Esophagus squamous epithelium (tissue), 5 donors: Measurements from ENCODE around the gene OTOG. TPM values are rescaled to one million over a fixed set of nuclear protein-coding genes. Genes with fewer than 3 reads are reported as not detected.

ENCODE experiments used
- DNase-seq: peaks from one replicate; lab custom pipeline; 2025; lab: John Stamatoyannopoulos, UW
- H3K27ac ChIP-seq, 4 donors: fragments of 200-600 bp; sonication (generic); one replicate each; pipeline ENCODE4 v1.5.1; 2016 to 2019; ENCODE audit warnings: mild to moderate bottlenecking in 1 of 4
- H3K27me3 ChIP-seq, 4 donors: fragments of 200-600 bp; sonication (generic); 1 replicate in 3 of 4; 2 replicates in 1 of 4; pipeline versions ENCODE4 v1.5.1 to v1.6.0; 2017 to 2021; ENCODE audit warnings: antibody characterized with exemption in 1 of 4
- H3K36me3 ChIP-seq, 3 donors: fragments of 200-600 bp; sonication (generic); one replicate each; pipeline ENCODE4 v1.5.1; 2016 to 2019
- H3K4me1 ChIP-seq, 3 donors: fragments of 200-600 bp; sonication (generic); one replicate each; pipeline ENCODE4 v1.5.1; 2017 to 2019
- H3K4me3 ChIP-seq, 4 donors: fragments of 200-600 bp; sonication (generic); 1 replicate in 3 of 4; 2 replicates in 1 of 4; pipeline ENCODE4 v1.5.1; 2016 to 2019; ENCODE audit warnings: mild to moderate bottlenecking in 2 of 4, moderate library complexity in 1 of 4
- H3K9me3 ChIP-seq, 3 donors: fragments of 200-600 bp; sonication (generic); one replicate each; pipeline ENCODE4 v1.5.1; 2016 to 2019
- POLR2A ChIP-seq, 4 donors: fragments of 450-650 bp; IDR thresholded peaks; one replicate each; pipeline ENCODE4 v1.6.1; 2017; ENCODE audit warnings: antibody characterized with exemption in 4 of 4, mild to moderate bottlenecking in 4 of 4, moderate library complexity in 3 of 4
- WGBS, 2 donors: methylation state at CpG; one replicate each; pipeline ENCODE4 v1.1.5; 2018; 5-methylcytosine and 5-hydroxymethylcytosine counted together
- intact Hi-C: fragments of 100-400 bp; cut with DNase I; formaldehyde crosslinking; loops from one replicate; pipeline ENCODE4 v1.15.0; 2022
- total RNA-seq, 4 donors: library from RNA; depleted of rRNA; stranded (reverse); fragments of >200 nt; gene quantifications; one replicate each; pipeline ENCODE4 v1.1.0, GENCODE V29; 2016
- TF ChIP-seq, protein P1 (sequence below), 6 experiments: fragments of 450-650 bp in 4 of 6; fragments of 200-600 bp in 2 of 6; sonication (generic) in 2 of 6; IDR thresholded peaks; one replicate each; pipeline ENCODE4 v1.5.1; 2016 to 2019; ENCODE audit warnings: antibody characterized with exemption in 6 of 6, mild to moderate bottlenecking in 4 of 6, moderate library complexity in 4 of 6
- donor health status: DM: yes; HTN: yes; CAD: no.

Gene OTOG
- total RNA-seq, 4 donors from 2014 or later: not detected

GRCh38 chr11:17595526-17596309, 48.7 kb downstream of the OTOG start:
- WGBS, 2 donors: 57 to 100% methylated on average over 1 to 4 of the region's 7 CpGs

DNA sequence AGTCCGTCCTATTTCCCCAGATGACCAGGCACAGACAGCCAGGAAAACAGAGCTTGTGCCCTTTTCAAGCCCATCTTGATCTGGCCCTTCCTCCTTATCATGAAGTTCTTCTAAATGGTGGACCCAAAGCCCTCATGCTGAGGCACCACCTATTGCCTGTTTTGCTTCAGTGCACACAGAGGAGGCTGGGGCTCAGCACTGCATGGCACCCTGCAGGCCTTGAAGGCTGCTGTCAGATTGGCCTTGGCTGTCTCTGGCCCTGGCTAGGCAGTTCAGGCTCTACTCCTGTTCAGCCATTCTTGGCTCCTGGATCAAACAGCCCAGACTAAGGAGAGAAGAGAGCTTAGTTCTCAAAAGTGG, 49.2 kb downstream of the OTOG start:
- TF ChIP-seq, protein P1, sequence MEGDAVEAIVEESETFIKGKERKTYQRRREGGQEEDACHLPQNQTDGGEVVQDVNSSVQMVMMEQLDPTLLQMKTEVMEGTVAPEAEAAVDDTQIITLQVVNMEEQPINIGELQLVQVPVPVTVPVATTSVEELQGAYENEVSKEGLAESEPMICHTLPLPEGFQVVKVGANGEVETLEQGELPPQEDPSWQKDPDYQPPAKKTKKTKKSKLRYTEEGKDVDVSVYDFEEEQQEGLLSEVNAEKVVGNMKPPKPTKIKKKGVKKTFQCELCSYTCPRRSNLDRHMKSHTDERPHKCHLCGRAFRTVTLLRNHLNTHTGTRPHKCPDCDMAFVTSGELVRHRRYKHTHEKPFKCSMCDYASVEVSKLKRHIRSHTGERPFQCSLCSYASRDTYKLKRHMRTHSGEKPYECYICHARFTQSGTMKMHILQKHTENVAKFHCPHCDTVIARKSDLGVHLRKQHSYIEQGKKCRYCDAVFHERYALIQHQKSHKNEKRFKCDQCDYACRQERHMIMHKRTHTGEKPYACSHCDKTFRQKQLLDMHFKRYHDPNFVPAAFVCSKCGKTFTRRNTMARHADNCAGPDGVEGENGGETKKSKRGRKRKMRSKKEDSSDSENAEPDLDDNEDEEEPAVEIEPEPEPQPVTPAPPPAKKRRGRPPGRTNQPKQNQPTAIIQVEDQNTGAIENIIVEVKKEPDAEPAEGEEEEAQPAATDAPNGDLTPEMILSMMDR (IDR thresholded peaks at IDR 0.05): no peak
- no peak for TF ChIP-seq POLR2A (IDR thresholded peaks at IDR 0.05)
- no peak for DNase-seq
- Histone ChIP-seq H3K4me1 (peaks cover 0 to 2% (median 0%) of the 10 kb centered on the region in 3 donors), H3K27ac (no peak overlapping the region), H3K27me3 (peaks cover 0 to 61% (median 0%) of the 10 kb centered on the region in 4 donors), H3K9me3 (no peaks in the 10 kb centered on the region), H3K4me3 (no peak overlapping the region), H3K36me3 (no peaks in the 10 kb centered on the region)
- WGBS, 2 donors: 100% methylated on average over 1 of the region's 1 CpG; no CpG with 5 or more reads in 1 of the 2 donors
- intact Hi-C loops: loop anchor here (5.0 kb wide), 1 partner anchor 381 kb away; no protein-coding TSS in a partner anchor

More at GRCh38 chr11:17595526-17596309, 48.7 kb downstream of the OTOG start:
- H3K27me3 ChIP-seq: peaks cover 0 to 65% (median 0%) of the 10 kb centered on the region in 4 donors
- peaks cover 0 to 8% (median 0%) of the 10 kb centered on the region in 3 donors for H3K4me1 ChIP-seq
- H3K27ac ChIP-seq: no peak overlapping the region
- TF ChIP-seq, protein P1 (IDR thresholded peaks at IDR 0.05): no peak
- TF ChIP-seq POLR2A (IDR thresholded peaks at IDR 0.05): no peak
- intact Hi-C loops: loop anchor here (5.0 kb wide), 1 partner anchor 382 kb away; no protein-coding TSS in a partner anchor
- DNase-seq: no peak
- H3K4me3 ChIP-seq: no peak overlapping the region
- H3K9me3 ChIP-seq: no peaks in the 10 kb centered on the region
- H3K36me3 ChIP-seq: no peaks in the 10 kb centered on the region

DNA sequence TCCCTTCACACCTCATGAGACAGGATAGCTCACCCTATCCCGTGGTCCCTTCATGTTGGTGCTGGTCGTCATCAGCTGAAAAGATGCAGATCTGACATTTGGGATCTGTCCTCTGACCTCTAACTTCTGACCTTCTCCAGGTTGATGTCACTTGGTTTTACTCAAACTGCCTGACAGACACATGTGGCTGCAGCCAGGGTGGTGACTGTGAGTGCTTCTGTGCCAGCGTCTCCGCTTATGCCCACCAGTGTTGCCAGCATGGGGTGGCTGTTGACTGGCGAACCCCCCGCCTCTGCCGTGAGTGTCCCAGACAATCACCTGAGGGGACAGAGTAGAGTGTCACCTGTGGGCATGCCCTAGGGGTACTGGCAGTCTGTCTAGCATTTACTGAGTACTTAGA, 49.7 kb downstream of the OTOG start:
- Histone ChIP-seq H3K4me1 (no peaks in the 10 kb centered on the region), H3K9me3 (no peaks in the 10 kb centered on the region), H3K4me3 (no peak overlapping the region), H3K36me3 (no peaks in the 10 kb centered on the region), H3K27ac (no peak overlapping the region), H3K27me3 (peaks cover 0 to 57% (median 0%) of the 10 kb centered on the region in 4 donors)
- 47 to 76% methylated on average over 2 to 4 of the region's 7 CpGs for WGBS, 2 donors
- TF ChIP-seq POLR2A (IDR thresholded peaks at IDR 0.05): no peak
- TF ChIP-seq, protein P1 (IDR thresholded peaks at IDR 0.05): no peak
- DNase-seq: no peak
- intact Hi-C loops: loop anchor here (5.0 kb wide), 1 partner anchor 381 kb away; no protein-coding TSS in a partner anchor

- intact Hi-C loops: loop anchor here (5.0 kb wide), 1 partner anchor 380 kb away; no protein-coding TSS in a partner anchor
- 42 to 98% methylated on average over 2 to 5 of the region's 5 CpGs for WGBS, 2 donors
Observed at GRCh38 chr11:17597770-17598169, 50.7 kb downstream of the OTOG start.

More at GRCh38 chr11:17597770-17598169, 50.7 kb downstream of the OTOG start:
- no peak overlapping the region for H3K27ac ChIP-seq
- TF ChIP-seq, protein P1 (IDR thresholded peaks at IDR 0.05): no peak
- TF ChIP-seq POLR2A (IDR thresholded peaks at IDR 0.05): no peak
- H3K4me1 ChIP-seq: no peaks in the 10 kb centered on the region
- H3K9me3 ChIP-seq: no peaks in the 10 kb centered on the region
- no peaks in the 10 kb centered on the region for H3K36me3 ChIP-seq
- no peak overlapping the region for H3K4me3 ChIP-seq
- H3K27me3 ChIP-seq: peaks cover 0 to 52% (median 0%) of the 10 kb centered on the region in 4 donors
- no peak for DNase-seq
